AG09309 (cell line): Measurements from ENCODE around the gene CYP39A1.

Experiments
- DNase-seq: peaks from one replicate; pipeline ENCODE4 v3.0.0-alpha.2; 2010; ENCODE audit warnings: low read depth
- H3K4me3 ChIP-seq: 2 replicates; pipeline ENCODE4 v1.5.1; 2011; ENCODE audit warnings: mild to moderate bottlenecking, low read depth, low read length, moderate library complexity; ENCODE audit not compliant: control insufficient read depth
- TF ChIP-seq, protein P1 (sequence below): IDR thresholded peaks from 2 replicates; pipeline ENCODE4 v1.5.1; 2011; ENCODE audit warnings: mild to moderate bottlenecking, low read depth, low read length, inconsistent platforms; ENCODE audit not compliant: insufficient read depth, control insufficient read depth; ENCODE audit errors: missing control alignments

CYP39A1 gene

DNA sequence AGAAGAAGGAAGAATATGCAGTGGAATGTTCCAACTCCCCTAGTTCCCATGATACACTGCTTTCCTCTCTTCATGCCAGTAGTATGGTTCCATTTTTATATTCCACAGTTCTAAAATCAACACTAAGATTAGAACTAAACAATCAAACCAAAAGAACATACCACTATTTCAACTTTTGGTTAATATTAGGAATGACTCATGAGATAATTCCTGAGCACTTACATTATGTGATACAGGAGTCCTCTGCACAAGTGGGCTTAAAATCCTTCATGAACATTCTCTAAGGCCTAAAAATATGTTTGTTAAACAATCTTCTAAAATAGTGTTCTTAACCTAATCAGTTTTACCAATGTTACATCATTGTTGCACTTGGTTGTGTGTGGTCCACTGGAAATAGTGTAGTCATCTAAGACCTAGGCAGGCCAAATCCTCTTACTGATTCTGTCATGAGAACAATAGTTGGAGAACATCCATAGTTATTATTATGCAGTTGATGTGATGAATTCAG lies 131.1 kb downstream of the CYP39A1 start:
- H3K4me3 ChIP-seq: no peak overlapping the region
- TF ChIP-seq, protein P1, sequence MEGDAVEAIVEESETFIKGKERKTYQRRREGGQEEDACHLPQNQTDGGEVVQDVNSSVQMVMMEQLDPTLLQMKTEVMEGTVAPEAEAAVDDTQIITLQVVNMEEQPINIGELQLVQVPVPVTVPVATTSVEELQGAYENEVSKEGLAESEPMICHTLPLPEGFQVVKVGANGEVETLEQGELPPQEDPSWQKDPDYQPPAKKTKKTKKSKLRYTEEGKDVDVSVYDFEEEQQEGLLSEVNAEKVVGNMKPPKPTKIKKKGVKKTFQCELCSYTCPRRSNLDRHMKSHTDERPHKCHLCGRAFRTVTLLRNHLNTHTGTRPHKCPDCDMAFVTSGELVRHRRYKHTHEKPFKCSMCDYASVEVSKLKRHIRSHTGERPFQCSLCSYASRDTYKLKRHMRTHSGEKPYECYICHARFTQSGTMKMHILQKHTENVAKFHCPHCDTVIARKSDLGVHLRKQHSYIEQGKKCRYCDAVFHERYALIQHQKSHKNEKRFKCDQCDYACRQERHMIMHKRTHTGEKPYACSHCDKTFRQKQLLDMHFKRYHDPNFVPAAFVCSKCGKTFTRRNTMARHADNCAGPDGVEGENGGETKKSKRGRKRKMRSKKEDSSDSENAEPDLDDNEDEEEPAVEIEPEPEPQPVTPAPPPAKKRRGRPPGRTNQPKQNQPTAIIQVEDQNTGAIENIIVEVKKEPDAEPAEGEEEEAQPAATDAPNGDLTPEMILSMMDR: no peak
- no peak for DNase-seq

DNA sequence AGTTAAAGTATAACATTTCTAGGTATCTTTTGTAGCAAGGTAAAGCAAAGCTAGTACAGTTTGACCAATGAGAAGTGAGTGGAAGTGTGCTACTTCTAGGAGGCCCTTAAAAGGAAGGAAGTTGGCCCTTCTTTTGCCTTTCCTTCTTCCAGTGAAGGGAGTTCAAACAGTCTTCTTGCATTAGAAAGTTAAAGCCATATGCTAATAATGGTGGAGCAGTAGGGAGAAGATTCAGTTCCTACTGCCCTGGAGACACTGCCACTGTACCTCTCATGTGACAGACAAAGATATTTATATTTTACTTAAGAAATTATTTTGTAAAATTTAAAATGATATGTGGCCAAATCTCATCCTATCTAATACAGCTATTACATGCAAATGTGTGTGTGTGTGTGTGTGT lies 135.4 kb downstream of the CYP39A1 start:
- TF ChIP-seq, protein P1: no peak
- DNase-seq: no peak

DNA sequence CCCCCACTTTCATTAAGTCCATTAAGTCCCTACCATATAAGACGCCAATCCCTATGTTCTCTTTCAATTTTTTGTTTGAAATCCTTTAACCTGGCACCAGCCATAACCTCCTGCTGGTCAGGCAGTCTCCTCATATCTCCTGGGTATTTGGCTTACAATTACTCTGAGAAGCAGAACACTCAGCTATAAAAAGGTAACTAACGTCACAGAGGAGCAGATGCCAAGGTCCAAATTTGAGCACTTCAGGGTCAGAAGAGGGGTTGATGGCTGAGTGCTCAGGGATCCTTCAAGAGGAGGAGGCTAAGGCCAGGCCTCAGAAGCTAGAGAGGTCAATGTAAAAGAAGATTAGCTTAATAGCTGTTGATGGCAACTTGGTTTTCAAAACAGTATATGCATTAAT lies 139.1 kb downstream of the CYP39A1 start:
- TF ChIP-seq, protein P1: no peak
- no peak overlapping the region for H3K4me3 ChIP-seq
- DNase-seq: no peak

More for the DNA sequence above, 135.4 kb downstream of the CYP39A1 start:
- no peak overlapping the region for H3K4me3 ChIP-seq

DNA sequence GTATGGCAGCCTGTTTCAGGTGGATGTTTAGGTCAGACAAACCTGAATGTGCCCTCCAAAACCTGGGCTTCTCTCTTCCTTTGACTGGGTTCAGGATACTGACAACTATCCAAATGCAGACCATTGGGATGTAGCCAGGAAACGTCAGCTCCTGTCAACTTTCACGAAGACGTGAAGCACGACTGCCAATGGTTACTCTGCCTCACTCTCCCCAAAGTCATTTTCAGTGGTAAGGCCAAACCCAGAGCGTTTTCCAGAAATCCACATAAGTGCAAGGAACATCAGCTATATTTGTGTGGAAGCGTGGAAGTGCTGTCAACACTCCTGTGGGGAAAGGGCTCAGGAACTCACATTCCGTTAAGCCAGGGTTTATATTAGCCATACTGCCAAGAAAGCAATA lies 141.3 kb downstream of the CYP39A1 start:
- no peak overlapping the region for H3K4me3 ChIP-seq
- TF ChIP-seq, protein P1: no peak
- DNase-seq: no peak

DNA sequence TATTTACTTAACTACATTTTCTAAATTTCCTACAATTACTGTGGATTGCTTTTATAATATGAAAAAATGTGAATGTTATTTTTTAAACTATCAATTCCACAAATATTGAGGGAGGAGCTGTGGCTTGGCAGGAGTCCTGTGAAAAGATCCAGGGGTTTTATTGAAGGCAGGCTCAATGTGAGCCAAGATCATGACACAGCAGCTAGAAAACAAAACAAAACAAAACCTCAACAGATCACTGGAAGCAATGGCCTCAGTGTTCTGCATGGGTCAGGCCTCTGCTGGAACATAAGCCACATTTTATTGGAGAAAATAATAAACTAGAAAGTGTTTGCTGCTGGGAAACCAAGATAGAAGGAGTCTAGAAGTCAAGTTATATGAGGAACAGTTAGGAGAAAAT lies 142.0 kb downstream of the CYP39A1 start:
- H3K4me3 ChIP-seq: no peak overlapping the region
- peak; percentile 57 for DNase-seq
- TF ChIP-seq, protein P1: no peak

DNA sequence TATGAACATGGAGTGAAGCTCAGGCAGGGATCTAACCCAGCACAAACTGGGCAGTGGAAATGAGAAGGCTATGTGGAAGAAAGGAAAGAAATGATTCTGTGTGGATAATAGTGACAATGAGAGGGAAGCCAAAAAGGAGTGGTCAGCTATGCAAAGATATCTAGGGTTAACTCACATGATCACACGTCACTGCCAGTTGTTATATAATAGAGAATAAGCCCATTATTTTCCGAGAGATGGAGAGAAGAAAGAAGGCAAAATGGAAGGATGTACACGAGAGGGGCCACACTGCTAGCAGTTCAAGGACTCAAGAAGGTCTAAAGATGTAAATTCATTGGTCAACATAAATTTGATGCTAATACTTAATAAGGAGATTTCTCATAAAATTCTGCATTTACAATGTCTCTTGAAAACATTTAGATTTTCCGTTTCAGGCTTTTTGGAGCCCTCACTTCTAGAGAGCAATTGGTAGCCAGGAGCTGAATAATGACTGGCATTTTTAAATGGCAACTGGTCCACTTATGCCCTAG lies 142.6 kb downstream of the CYP39A1 start:
- TF ChIP-seq, protein P1: no peak
- H3K4me3 ChIP-seq: no peak overlapping the region
- DNase-seq: no peak
